Nephron (organoid): Measurements from ENCODE around the gene MGAT4A.

Source experiments
- H3K27ac Mint-ChIP-seq, 3 experiments: 2 replicates each; pipeline ENCODE4 v1.8.0; 2020; ENCODE audit warnings: mixed read lengths in 3 of 3, mild to moderate bottlenecking in 2 of 3, moderate library complexity in 1 of 3
- H3K27me3 Mint-ChIP-seq: 2 replicates; pipeline ENCODE4 v1.8.0; 2021; ENCODE audit warnings: low read depth, mild to moderate bottlenecking, moderate library complexity, mixed read lengths
- H3K36me3 Mint-ChIP-seq: 2 replicates; pipeline ENCODE4 v1.8.0; 2020; ENCODE audit warnings: low read depth, mixed read lengths
- H3K4me1 Mint-ChIP-seq: 2 replicates; pipeline ENCODE4 v1.8.0; 2020; ENCODE audit warnings: mixed read lengths
- H3K4me3 Mint-ChIP-seq, 3 experiments: 2 replicates each; pipeline ENCODE4 v1.8.0; 2020; ENCODE audit warnings: mild to moderate bottlenecking in 3 of 3, mixed read lengths in 3 of 3, moderate library complexity in 2 of 3
- H3K9me3 Mint-ChIP-seq: 2 replicates; pipeline ENCODE4 v1.8.0; 2020; ENCODE audit warnings: mixed read lengths
- TF ChIP-seq, protein P1 (sequence below), 3 experiments: fragments of 200-600 bp; sonication (generic); IDR thresholded peaks; one replicate each; pipeline ENCODE4 v1.5.0; 2021; ENCODE audit warnings: antibody characterized with exemption in 3 of 3; ENCODE audit not compliant: unreplicated experiment in 3 of 3

The MGAT4A gene

GRCh38 chr2:98696200-98696599, 34.7 kb downstream of the MGAT4A start:
- H3K27me3 Mint-ChIP-seq, result no peaks in the 10 kb centered on the region
- H3K4me1 Mint-ChIP-seq, result peaks cover 3% of the 10 kb centered on the region
- no peak overlapping the region for H3K4me3 Mint-ChIP-seq
- no peaks in the 10 kb centered on the region for H3K36me3 Mint-ChIP-seq
- TF ChIP-seq, protein P1, sequence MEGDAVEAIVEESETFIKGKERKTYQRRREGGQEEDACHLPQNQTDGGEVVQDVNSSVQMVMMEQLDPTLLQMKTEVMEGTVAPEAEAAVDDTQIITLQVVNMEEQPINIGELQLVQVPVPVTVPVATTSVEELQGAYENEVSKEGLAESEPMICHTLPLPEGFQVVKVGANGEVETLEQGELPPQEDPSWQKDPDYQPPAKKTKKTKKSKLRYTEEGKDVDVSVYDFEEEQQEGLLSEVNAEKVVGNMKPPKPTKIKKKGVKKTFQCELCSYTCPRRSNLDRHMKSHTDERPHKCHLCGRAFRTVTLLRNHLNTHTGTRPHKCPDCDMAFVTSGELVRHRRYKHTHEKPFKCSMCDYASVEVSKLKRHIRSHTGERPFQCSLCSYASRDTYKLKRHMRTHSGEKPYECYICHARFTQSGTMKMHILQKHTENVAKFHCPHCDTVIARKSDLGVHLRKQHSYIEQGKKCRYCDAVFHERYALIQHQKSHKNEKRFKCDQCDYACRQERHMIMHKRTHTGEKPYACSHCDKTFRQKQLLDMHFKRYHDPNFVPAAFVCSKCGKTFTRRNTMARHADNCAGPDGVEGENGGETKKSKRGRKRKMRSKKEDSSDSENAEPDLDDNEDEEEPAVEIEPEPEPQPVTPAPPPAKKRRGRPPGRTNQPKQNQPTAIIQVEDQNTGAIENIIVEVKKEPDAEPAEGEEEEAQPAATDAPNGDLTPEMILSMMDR (IDR thresholded peaks at IDR 0.05; ENCODE audit: unreplicated experiment in 3 of 3), result no peak
- H3K27ac Mint-ChIP-seq, result no peak overlapping the region
- H3K9me3 Mint-ChIP-seq, result no peaks in the 10 kb centered on the region

DNA sequence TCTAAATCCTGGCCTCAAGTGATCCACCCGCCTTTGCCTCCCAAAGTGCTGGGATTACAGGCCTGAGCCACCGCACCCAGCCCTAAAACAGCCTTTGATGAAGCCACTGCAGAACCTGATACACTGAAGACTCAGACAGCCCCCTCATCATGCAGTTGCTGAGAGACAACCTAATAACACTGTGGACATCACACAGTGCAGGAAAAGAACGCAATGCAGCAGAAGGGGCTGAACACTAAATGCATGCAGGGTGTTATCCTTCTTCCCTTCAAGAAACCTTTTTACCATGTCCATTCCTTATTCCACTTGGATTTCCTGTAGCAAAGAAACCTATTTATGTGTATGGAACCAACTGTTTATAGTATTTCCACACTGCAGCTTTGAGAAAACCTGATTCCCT, 35.7 kb downstream of the MGAT4A start:
- Mint-ChIP-seq H3K27me3 (no peaks in the 10 kb centered on the region), H3K9me3 (no peaks in the 10 kb centered on the region), H3K27ac (no peak overlapping the region), H3K36me3 (no peaks in the 10 kb centered on the region), H3K4me3 (no peak overlapping the region), H3K4me1 (no peaks in the 10 kb centered on the region)
- TF ChIP-seq, protein P1 (IDR thresholded peaks at IDR 0.05; ENCODE audit: unreplicated experiment in 3 of 3), result no peak

DNA sequence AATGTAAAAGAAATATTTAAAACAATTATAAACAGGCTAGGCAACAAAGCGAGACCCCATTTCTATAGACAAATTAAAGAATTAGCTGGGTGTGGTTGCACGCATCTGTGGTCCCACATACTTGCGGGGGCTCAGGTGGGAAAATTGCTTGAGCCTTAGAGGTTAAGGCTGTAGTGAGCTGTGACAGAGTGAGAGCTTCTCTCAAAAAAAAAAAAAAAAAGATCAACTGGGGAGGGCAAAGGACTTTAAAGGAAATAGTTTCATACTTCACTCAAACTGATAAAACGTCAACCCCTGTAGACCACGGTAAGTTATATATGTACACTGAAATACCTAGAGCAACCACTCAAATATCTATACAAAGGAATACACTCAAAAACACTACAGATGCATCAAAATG, 37.5 kb downstream of the MGAT4A start:
- H3K27ac Mint-ChIP-seq, result no peak overlapping the region
- TF ChIP-seq, protein P1 (IDR thresholded peaks at IDR 0.05; ENCODE audit: unreplicated experiment in 3 of 3), result no peak
- H3K27me3 Mint-ChIP-seq, result no peaks in the 10 kb centered on the region

GRCh38 chr2:98692090-98693054, 38.6 kb downstream of the MGAT4A start:
- Mint-ChIP-seq H3K4me3 (no peak overlapping the region), H3K9me3 (no peaks in the 10 kb centered on the region), H3K36me3 (no peaks in the 10 kb centered on the region), H3K27ac (no peak overlapping the region), H3K4me1 (no peaks in the 10 kb centered on the region), H3K27me3 (no peaks in the 10 kb centered on the region)
- TF ChIP-seq, protein P1 (IDR thresholded peaks at IDR 0.05; ENCODE audit: unreplicated experiment in 3 of 3), result no peak

More for the DNA sequence above, 37.5 kb downstream of the MGAT4A start:
- Mint-ChIP-seq H3K9me3 (no peaks in the 10 kb centered on the region), H3K36me3 (no peaks in the 10 kb centered on the region), H3K4me1 (no peaks in the 10 kb centered on the region), H3K4me3 (no peak overlapping the region)

DNA sequence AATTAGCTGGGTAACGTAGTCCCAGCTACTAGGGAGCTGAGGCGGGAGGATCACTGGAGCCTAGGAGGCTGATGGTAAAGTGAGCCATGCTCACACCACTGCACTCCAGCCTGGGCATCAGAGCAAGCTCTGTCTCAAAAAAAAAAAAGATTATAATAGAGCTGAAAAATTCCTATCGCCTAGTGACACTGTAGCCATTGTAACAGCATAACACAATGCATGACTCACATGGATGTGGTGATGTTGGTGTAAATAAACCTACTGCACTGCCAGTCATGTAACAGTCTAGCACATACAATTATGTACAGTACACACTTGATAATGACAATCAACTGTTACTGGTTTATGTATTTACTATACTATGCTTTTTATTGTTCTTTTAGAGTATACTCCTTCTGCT, 39.6 kb downstream of the MGAT4A start:
- no peaks in the 10 kb centered on the region for H3K9me3 Mint-ChIP-seq
- H3K4me1 Mint-ChIP-seq, result no peaks in the 10 kb centered on the region
- no peak overlapping the region for H3K4me3 Mint-ChIP-seq
- H3K27me3 Mint-ChIP-seq, result no peaks in the 10 kb centered on the region
- H3K27ac Mint-ChIP-seq, result no peak overlapping the region
- TF ChIP-seq, protein P1 (IDR thresholded peaks at IDR 0.05; ENCODE audit: unreplicated experiment in 3 of 3), result no peak
- no peaks in the 10 kb centered on the region for H3K36me3 Mint-ChIP-seq
